GM21576 (cell line): ENCODE results near the gene SPNS3.

Experiments used
- ATAC-seq: cut with Tn5 transposase; IDR thresholded peaks from one replicate; pipeline ENCODE4 v1.9.1; 2021; ENCODE audit warnings: mild to moderate bottlenecking, moderate library complexity; ENCODE audit not compliant: unreplicated experiment

SPNS3 gene

DNA sequence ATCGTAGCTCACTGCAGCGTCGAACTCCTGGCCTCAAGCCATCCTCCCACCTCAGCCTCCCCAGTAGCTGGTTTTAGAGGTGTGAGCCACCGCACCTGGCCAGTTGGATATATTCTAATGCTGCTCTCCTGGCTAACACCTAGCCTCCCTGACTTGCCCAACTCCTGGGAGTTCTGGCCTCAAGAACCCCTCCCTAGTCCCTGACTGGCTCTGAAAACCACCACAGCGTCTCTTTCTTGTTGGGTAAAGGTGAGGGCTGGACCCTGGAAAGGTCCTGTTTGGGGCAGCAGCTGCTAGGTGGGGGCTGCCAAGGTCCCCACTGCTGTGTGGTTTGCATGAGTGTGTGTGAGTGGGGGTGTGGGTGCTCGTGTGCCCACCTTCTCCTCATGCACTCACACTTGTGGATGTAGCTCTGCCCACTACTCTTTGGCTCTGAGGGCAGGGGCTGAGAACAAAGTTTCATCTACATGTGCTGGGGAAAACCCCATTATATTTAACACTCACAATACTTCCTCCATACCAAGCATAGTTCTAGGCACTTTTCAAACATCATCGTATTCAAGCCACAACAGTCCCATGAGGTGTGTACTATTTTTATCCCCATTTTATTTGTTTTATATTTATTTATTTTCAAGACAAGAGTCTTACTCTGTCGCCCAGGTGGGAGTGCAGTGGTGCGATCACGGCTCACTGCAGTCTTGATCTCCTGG, 7.1 kb upstream of the SPNS3 start:
- ATAC-seq, result no peak

- no peak for ATAC-seq
These were observed 6.2 kb upstream of the SPNS3 start for GRCh38 chr17:4427505-4427904.

GRCh38 chr17:4436381-4436780, 2.6 kb downstream of the SPNS3 start:
- no peak for ATAC-seq

- no peak for ATAC-seq
These were observed 3.1 kb downstream of the SPNS3 start for GRCh38 chr17:4436846-4437245.

DNA sequence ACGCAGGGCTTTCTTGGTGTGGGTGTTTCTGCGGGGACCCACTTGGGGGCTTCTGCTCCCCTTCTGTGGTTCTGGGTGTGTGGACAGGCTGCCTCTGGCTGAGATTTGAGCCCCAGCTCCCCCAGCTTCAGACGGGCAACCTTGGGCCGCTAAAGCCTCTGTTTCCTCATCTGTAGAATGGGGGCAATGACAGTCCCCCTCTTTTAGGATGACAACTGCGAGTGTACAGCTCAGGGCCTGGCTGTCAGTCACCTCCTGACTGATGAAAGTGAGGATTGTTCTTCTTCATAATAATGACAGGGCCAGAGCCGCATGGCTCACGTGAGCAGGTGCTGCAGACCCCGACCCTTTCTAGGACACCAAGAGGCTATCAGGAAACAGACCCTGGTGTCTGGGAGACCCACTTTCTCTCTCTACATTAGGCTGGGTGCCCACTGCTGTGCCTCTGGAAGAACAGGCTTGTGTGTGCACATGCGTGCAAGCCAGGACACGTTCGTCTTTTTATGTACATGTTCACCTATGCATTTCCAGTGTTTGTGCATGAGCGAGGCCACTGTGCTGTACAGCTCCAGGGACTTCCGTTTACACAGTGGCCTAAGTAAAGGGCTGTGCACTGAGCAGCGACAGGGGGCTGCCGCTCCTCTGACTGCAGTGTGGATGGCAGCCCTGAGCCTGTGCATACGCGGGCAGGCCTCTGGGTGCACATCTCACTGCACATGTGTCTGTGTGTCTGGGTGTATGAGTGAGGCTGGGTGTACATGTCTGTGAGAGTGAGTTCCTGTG, 4.6 kb downstream of the SPNS3 start:
- ATAC-seq, result no peak

DNA sequence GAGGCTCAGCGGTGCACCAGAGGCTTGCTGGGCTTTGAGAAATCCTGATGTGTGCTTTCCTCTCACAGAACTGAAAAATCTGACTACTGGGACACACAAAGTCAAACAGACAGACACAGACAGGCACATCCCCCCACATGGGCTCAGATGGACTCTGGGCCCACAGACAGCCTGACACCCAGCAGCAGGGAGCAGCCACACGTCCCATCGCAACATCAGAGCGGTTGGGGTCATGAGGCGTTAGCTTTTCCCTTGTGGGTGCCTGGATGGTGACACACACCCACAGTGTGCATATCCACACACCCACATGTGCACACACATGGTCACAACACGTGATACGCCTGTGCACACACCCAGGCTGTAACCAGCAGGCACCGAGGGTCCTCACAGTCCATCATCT, 6.3 kb downstream of the SPNS3 start:
- no peak for ATAC-seq

GRCh38 chr17:4440690-4441686, 7.2 kb downstream of the SPNS3 start:
- no peak for ATAC-seq

DNA sequence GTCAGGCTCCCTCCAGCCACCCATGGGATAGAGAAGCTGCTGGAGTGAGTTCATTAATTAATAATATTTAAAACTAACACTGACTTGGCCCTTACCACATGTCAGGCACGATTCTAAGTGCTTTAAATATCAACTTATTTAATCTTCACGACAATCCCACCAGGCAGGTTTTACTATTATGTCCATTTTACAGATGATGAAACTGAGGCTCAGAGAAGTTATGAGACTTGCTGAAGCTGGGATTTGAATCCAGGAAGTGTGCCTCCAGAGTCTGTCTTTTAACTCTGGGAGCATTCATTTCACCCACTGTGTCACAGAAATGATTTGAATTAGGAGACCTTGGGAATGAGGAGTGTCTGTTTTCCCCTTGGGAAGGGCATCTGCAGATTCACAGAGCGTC, 8.8 kb downstream of the SPNS3 start:
- ATAC-seq, result no peak

GRCh38 chr17:4443476-4443875, 9.7 kb downstream of the SPNS3 start:
- ATAC-seq, result no peak

GRCh38 chr17:4444782-4445473, 11.2 kb downstream of the SPNS3 start:
- no peak for ATAC-seq

DNA sequence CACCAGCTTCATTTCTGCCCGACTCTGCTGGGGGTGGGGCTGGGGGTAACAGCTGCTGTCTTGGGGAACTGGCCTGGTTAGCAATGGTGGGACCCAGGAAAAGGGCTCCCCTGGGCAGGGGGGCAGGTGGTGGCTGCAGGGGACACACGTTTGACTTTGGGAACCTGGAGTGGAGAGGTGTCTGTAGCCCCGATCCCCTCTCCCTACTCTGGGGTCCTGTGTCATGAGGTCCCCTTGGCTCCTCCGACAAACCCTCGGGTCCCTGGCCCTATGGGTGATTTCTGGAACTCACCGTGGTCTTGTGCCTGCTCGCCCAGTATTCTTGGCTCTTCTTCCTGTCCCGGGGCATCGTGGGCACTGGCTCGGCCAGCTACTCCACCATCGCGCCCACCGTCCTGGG, 12.0 kb downstream of the SPNS3 start:
- ATAC-seq, result no peak

DNA sequence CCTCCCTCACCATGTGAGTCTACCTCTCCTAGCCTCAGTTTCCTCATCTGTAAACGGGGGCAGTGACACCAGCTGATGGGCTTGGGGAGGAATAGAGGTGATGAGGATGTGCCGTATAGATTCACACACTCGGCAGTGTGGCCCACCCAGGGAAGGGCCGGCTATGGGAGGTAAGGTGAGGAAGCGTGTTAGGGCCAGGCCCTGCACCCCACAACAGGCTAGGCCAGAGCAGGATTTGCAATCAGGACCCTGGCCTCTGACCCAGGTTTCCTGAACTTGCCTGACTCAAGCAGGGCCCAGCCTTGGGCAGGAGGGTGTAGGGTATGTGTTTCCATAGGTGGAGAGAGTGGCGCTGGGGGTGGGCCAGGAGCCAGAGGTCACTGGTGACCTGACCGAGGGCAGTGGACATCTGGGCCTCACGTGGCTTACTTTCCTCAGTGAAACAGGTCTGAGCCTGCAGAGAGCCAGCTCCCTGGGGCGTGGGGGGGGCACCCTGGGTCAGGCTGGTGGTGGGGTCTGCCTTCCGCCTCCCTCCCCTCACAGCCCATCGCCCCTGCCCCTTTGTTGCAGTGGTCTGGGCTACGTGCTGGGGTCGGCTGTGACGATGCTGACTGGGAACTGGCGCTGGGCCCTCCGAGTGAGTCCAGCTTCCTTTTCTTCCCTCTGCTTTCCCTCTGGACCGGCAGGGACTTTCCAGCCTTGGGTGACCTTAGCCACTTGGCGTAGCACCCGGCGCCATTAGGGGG, 12.8 kb downstream of the SPNS3 start:
- no peak for ATAC-seq

DNA sequence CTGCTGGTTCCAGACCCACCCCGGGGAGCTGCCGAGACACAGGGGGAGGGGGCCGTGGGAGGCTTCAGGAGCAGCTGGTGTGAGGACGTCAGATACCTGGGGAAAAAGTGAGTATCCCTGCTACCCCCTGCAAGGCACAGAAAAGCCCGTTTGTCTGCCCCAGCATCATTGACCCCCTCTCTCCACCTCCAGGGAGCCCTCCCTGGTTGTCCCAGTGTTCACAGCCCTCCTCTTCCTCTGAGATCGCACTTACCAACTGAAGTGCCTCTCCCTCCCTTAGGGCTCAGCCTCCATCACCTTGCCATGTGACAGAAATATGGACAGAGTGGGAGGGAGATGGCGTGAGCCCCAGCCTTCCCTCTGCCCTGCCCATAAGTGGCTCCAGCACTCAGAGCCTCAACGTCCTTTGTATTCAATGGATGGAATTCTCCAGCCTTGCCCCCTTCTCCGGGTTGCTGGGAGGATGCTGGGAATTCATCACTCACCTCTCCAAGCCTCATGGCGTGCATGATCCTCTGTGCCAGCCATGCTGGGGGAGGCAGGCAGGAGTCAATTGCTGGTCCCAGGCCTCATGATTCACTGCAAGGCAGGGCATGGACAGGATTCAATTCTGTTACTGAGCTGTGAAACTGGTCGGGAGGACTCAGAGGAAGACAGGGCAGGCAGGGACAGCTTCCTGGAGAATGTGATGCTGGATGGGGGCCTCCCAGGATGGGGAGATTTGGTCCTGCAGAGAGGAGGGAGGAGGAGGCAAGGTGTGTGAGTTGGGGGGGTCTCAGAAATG, 14.6 kb downstream of the SPNS3 start:
- no peak for ATAC-seq

- ATAC-seq, result no peak
These were observed 16.0 kb downstream of the SPNS3 start for GRCh38 chr17:4449736-4450135.

DNA sequence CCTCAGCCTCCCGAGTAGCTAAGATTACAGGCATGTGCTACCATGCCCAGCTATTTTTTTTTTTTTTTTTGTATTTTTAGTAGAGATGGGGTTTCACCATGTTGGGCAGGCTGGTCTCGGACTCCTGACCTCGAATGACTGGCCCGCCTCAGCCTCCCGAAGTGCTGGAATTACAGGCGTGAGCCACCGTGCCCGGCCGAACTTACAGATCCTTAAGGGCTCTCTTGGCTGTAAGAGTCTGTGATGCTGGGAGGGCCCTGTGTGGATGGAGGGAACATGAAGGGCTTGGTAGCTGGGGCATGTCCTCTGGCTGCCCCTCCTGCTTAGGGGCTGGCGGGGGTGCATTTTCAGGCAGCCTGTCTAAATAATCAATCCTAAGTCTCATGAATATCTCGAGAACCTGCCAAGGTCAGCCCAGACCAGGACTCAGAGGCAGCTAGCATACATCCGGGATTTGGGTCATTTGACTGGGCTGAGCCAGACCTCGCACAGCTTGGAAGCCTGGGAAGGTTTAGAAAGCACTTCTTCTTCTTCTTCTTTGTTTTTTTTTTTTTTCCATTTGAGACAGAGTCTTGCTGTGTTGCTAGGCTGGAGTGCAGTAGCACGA, 17.1 kb downstream of the SPNS3 start:
- no peak for ATAC-seq

GRCh38 chr17:4453812-4454591, 20.3 kb downstream of the SPNS3 start:
- no peak for ATAC-seq

DNA sequence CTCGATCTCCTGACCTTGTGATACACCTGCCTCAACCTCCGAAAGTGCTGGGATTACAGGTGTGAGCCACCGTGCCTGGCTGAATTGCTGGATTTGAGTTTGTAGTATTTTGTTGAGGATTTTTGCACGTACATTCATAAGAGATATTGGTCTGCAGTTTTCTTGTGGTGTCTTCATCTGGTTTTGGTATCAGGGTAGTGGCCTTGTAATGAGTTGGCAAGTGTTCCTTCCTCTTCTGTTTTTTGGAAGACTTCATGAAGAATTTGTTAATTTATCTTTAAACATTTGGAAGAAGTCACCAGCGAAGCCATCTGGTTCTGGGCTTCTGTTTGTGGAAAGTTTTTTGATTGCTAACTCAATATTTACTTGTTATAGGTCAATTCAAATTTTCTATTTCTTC, 26.9 kb downstream of the SPNS3 start:
- ATAC-seq, result no peak
